ENCODE data around the gene FOXP3. TPM values are rescaled to one million over a fixed set of nuclear protein-coding genes. Genes with fewer than 3 reads are reported as not detected.

Gene FOXP3
- total RNA-seq, 1 experiment from 2014 or later = 0.15 TPM

DNA sequence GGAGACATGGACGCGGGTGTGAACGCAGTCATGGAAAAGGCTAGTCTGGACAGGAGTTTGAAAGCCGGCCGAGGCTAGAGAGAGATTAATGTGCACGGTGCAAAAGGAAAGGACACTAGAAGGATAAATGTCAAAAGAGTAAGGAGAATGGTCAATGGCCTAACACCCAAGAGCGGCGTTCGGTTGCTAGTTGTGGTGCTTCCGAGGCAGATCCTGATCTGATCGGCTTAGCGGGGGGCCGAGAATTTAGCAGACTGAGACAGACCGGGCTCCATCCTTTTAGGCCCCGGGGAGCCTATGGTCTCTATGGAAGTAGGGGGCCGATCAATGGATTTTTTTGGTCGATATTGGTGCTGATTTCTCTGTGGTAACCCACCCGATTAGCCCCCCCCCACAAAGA lies 45.9 kb upstream of the FOXP3 start:
- Histone ChIP-seq H3K27ac (ENCODE audit: low read depth, low read length) (no peak overlapping the region), H3K4me1 (ENCODE audit: control insufficient read depth in 1 of 2, insufficient read depth in 2 of 2, low read length in 2 of 2) (no peaks in the 10 kb centered on the region), H3K4me2 (ENCODE audit: low read length) (no peak overlapping the region), H3K36me3 (ENCODE audit: control insufficient read depth in 1 of 2, insufficient read depth in 2 of 2, low read length in 2 of 2) (no peaks in the 10 kb centered on the region), H3K9ac (ENCODE audit: low read length) (no peak overlapping the region), H3K79me2 (ENCODE audit: insufficient read depth, low read length) (no peaks in the 10 kb centered on the region), H3K27me3 (ENCODE audit: insufficient read depth, low read length) (no peaks in the 10 kb centered on the region), H2AFZ (ENCODE audit: low read depth, low read length, poor library complexity, severe bottlenecking) (no peak overlapping the region), H3K9me3 (ENCODE audit: control insufficient read depth in 1 of 2, insufficient read depth in 1 of 2, low read depth in 1 of 2, low read length in 2 of 2) (no peaks in the 10 kb centered on the region), H3K9me2 (ENCODE audit: insufficient read depth) (no peaks in the 10 kb centered on the region), H3K4me3 (replicated peaks in 1 of 2; ENCODE audit: low read depth in 1 of 2, low read length in 2 of 2) (no peak overlapping the region), H4K20me1 (ENCODE audit: insufficient read depth) (no peaks in the 10 kb centered on the region)
- ATAC-seq (no peak), DNase-seq (ENCODE audit: low read depth, low spot score) (no peak)
- TF ChIP-seq EZH2phosphoT487 (IDR thresholded peaks at IDR 0.05; ENCODE audit: borderline replicate concordance) = no peak
- TF ChIP-seq POLR2A (IDR thresholded peaks at IDR 0.05; ENCODE audit: borderline replicate concordance, extremely low read depth, insufficient read depth, insufficient read length) = no peak
- no peak for TF ChIP-seq ZFX (IDR thresholded peaks at IDR 0.05)
- TF ChIP-seq YY1 (IDR thresholded peaks at IDR 0.05; ENCODE audit: extremely low read depth, insufficient replicate concordance, low read depth, low read length) = no peak
- TF ChIP-seq CTCF (IDR thresholded peaks at IDR 0.05 in 2 of 3, conservative IDR thresholded peaks at IDR 0.05 in 1 of 3; ENCODE audit: borderline replicate concordance in 1 of 3, insufficient read depth in 1 of 3, low read depth in 2 of 3, low read length in 2 of 3) = no peak
- TF ChIP-seq JUND (IDR thresholded peaks at IDR 0.05) = no peak
- no peak for TF ChIP-seq TCF7L2 (IDR thresholded peaks at IDR 0.05; ENCODE audit: borderline replicate concordance, extremely low read depth, insufficient read depth, insufficient read length)
- TF ChIP-seq, protein P1, sequence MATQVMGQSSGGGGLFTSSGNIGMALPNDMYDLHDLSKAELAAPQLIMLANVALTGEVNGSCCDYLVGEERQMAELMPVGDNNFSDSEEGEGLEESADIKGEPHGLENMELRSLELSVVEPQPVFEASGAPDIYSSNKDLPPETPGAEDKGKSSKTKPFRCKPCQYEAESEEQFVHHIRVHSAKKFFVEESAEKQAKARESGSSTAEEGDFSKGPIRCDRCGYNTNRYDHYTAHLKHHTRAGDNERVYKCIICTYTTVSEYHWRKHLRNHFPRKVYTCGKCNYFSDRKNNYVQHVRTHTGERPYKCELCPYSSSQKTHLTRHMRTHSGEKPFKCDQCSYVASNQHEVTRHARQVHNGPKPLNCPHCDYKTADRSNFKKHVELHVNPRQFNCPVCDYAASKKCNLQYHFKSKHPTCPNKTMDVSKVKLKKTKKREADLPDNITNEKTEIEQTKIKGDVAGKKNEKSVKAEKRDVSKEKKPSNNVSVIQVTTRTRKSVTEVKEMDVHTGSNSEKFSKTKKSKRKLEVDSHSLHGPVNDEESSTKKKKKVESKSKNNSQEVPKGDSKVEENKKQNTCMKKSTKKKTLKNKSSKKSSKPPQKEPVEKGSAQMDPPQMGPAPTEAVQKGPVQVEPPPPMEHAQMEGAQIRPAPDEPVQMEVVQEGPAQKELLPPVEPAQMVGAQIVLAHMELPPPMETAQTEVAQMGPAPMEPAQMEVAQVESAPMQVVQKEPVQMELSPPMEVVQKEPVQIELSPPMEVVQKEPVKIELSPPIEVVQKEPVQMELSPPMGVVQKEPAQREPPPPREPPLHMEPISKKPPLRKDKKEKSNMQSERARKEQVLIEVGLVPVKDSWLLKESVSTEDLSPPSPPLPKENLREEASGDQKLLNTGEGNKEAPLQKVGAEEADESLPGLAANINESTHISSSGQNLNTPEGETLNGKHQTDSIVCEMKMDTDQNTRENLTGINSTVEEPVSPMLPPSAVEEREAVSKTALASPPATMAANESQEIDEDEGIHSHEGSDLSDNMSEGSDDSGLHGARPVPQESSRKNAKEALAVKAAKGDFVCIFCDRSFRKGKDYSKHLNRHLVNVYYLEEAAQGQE (IDR thresholded peaks at IDR 0.05; ENCODE audit: low read depth) = no peak
- CTCF ChIA-PET = no interaction called here
- no TSS peak for BruUV-seq (replicated peaks)
- POLR2A ChIA-PET = no interaction called here
- intact Hi-C loops (cut with micrococcal nuclease) = no loop called here
- RAD21 ChIA-PET (ENCODE audit: low non-redundant PET in 1 of 2, low total read pairs in 2 of 2, uncharacterized antibody in 2 of 2, unreplicated experiment in 2 of 2) = no interaction called here

All from HCT116 (cell line).